MM.1S (cell line): Measurements from ENCODE around the gene THEM4.

ENCODE experiments used
- EZH2 ChIP-seq: fragments of 300-600 bp; sonication (generic); optimal IDR thresholded peaks from 2 replicates; pipeline ENCODE3; 2017; ENCODE audit warnings: low read depth, mild to moderate bottlenecking, antibody characterized with exemption, low read length, mixed read lengths
- EZH2phosphoT487 ChIP-seq: fragments of 300-600 bp; sonication (generic); IDR thresholded peaks from 2 replicates; pipeline ENCODE4 v1.6.1; 2018; ENCODE audit warnings: antibody characterized with exemption, low read length
- TF ChIP-seq, protein P1 (sequence below): fragments of 300-600 bp; sonication (generic); IDR thresholded peaks from 2 replicates; pipeline ENCODE4 v1.5.1; 2016; ENCODE audit warnings: antibody characterized with exemption, low read length, mixed read lengths

DNA sequence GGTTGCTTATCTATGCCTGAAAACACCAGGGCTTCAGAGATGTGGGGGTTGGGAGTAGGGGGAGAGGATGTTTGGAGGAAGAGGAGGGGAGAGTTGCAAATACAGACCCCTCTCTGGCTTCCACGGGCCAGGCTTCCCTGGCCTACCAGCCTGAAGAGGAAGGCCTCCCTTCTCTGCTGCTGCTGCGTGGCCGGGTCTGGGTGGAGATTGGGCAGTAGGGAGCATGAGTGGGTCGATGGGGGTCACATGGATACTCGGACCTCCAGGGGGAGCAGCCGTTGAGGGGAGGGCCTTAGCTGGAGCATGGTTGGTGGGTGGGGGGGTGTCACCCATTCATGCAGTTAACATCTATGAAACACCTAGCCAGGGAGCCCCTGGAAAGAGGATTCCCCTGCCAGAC is 79.3 kb downstream of the THEM4 start:
- TF ChIP-seq, protein P1, sequence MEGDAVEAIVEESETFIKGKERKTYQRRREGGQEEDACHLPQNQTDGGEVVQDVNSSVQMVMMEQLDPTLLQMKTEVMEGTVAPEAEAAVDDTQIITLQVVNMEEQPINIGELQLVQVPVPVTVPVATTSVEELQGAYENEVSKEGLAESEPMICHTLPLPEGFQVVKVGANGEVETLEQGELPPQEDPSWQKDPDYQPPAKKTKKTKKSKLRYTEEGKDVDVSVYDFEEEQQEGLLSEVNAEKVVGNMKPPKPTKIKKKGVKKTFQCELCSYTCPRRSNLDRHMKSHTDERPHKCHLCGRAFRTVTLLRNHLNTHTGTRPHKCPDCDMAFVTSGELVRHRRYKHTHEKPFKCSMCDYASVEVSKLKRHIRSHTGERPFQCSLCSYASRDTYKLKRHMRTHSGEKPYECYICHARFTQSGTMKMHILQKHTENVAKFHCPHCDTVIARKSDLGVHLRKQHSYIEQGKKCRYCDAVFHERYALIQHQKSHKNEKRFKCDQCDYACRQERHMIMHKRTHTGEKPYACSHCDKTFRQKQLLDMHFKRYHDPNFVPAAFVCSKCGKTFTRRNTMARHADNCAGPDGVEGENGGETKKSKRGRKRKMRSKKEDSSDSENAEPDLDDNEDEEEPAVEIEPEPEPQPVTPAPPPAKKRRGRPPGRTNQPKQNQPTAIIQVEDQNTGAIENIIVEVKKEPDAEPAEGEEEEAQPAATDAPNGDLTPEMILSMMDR, result no peak
- TF ChIP-seq EZH2 (no peak), EZH2phosphoT487 (no peak)
